HG02759 (cell line): ENCODE data around the gene GZMB.
A peak's percentile ranks its signal among the peaks of the same experiment; 100 is the strongest.
"Not testable (repeated sequence)": the region's sequence is repeated elsewhere in the genome, so short reads cannot be mapped to it uniquely, and the experiment has no call there.

Experiments used
- ATAC-seq: cut with Tn5 transposase; IDR thresholded peaks from one replicate; pipeline ENCODE4 v1.9.1; 2021; ENCODE audit warnings: mild to moderate bottlenecking, moderate library complexity; ENCODE audit not compliant: unreplicated experiment

The GZMB gene

DNA sequence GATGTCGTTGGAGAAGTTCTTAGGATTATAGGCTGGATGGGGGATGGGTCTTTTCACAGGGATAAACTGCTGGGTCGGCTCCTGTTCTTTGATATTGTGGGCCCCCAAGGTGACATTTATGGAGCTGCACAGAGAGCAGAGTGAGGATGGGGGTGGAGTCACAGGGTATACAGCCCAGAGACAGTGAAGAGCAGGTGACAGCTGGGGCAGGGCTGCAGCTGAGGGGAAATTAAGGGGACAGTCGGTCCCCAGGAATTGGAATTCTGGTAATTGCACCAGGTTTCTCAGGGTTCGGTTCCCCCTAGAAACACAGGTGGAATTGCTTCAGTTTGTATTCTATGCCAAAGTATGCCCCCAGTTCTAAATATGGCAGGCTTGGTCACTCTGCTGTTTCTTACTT is 1.7 kb downstream of the GZMB start:
- ATAC-seq: no peak

DNA sequence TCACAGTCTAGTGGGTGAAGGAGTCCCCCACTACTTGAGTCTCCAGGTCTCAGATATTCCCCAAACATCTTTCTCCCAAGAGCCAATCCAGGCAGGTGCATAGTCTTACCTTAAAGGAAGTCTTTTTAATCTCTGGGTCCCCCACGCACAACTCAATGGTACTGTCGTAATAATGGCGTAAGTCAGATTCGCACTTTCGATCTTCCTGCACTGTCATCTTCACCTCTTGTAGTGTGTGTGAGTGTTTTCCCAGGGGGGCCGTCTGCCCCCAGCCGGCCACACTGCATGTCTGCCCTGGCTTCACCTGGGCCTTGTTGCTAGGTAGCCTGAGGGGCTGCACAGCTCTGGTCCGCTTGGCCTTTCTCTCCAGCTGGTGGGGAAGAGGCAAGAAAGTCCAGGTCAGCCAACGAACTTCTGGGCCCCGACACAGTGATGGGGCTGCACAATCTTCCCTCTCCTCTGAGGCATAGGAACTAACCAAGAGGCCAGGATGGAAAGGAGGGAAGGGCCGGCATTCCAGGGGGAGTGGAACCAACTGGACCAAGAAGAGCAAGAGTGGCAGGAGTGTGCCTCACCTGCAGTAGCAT is 2.1 kb downstream of the GZMB start:
- ATAC-seq: no peak

DNA sequence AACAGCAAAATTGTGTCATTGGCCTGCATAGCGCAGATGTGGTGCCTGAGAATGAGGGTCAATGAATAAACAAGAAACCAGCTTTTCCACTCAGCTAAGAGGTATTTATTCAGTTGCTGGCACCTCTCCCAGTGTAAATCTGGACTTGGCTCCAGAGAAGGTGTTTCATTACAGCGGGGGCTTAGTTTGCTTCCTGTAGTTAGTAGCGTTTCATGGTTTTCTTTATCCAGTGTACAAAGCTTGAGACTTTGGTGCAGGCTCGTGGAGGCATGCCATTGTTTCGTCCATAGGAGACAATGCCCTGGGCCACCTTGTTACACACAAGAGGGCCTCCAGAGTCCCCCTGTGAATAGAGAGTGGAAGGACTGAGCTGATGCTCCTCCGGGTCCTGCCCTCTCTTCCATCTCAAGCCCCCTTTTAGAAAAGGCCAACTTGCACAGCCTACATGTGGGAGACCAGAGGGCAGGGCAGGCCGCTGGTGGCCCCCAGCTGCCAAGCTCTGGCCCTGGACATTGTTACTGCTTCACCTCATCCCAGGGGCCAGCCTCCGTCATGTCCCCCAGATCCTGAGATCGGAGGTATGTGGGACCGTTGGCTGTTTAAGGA is 3.0 kb downstream of the GZMB start:
- ATAC-seq: no peak

DNA sequence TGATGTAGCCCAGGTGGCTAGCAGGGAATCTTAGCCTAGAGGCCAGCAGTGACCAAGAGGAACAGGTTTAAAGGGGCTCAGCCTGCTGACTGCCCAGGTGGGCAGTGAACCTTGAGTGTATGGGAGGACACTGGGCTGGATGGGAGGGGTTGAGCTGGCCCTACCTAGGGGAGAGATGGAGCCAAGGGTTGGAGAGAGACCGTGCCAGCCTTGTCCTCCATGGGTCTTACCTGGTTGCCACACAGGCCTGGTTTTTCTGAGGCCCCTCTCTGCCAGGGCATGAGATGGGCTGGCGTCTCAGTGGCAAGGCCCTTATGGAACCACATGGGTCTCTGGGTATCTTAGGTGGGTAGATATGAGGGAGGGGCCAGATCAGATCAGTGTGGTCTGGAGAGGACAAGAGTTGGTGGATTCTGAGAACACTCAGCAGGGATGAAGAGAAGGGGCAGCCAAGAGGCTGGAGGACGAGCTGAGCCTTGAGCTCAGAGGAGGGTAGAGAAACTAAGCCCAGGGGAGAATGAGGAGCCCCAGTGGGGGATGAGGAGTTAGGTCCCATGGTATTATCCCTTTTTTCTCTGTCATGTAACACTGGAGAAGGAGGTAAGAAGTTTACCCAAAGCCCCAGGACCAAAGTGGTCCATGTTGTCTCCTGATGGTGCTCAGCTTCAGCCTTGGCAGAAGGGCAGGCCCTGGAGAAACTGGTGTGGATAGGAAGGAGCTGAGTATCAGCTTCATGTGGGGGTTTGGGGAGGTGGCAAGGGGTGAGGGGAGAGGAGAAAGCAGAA is 3.7 kb downstream of the GZMB start:
- no peak for ATAC-seq

DNA sequence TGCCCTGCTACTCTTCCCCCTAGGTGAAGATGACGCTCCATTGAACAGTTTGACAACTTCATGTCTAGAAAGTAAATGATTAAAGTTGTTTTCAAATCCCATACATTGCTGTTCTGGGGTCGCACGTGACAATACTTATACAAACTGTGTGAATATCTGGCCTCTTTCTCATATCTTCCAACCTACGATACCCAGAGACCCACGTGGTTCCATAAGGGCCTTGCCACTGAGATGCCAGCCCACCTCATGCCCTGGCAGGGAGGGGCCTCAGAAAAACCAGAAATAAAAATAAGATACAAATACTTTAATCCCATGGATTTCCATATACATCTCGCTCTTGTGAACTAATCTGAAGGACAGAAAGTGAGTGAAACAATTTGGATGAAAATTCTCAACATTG is 4.5 kb downstream of the GZMB start:
- no peak for ATAC-seq

DNA sequence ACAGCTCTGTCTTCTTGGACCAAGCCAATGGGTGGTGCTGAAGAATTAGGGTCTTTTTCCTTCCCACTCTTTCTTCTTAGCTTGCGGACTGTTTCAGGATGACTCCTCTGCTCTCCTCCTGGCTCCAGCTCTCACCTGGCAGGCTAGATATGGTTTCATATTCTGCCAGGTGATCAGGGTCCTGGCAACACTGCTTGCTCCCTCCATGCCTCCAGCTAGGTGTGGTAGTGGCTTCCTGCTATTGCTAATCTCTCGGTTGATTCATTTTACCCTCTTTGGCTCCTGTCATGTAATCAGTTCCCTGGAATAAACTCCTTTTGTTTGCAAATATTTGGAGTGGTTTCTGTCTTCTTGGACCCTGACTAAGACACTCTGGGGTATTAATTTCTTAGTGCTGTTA is 20.2 kb downstream of the GZMB start:
- ATAC-seq: no peak

DNA sequence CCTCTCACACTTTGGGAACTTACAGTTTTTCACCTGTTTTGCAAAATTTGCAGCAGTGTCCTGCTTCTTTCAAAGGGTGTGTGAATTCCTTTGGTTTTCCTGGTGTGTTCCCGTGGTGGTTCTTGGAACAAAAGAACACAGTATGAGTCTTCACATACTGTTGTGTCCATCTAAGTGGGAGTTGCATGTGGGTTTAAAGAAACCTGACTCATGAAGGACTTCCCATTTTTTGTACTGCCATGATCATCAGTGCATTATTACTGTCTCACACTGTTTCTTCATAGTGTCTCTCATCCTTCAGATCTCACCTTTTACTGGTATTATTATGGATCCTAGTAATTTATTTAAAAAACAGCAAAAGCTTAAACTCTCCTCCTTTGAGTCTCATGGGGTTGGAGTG is 20.7 kb downstream of the GZMB start:
- no peak for ATAC-seq

DNA sequence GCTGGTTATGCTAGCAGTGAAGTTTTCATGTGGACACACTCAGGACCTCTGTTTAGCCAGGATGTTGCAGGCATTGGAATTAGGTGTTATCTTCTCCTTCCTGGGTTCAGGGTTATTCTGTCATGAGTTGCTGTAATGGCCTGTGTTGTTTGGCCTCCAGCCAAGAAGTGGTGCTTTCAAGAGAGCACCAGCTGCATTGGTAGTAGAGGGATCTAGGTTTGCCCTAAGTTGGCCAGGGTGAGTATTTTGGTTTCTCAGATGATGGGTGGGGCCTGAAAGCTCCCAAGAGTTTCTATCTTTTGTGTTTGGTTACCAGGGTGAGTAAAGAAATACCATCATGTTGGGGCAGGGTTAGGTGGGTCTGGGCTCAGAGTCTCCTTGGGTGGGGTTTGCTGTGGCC is 21.8 kb downstream of the GZMB start:
- ATAC-seq: no peak

DNA sequence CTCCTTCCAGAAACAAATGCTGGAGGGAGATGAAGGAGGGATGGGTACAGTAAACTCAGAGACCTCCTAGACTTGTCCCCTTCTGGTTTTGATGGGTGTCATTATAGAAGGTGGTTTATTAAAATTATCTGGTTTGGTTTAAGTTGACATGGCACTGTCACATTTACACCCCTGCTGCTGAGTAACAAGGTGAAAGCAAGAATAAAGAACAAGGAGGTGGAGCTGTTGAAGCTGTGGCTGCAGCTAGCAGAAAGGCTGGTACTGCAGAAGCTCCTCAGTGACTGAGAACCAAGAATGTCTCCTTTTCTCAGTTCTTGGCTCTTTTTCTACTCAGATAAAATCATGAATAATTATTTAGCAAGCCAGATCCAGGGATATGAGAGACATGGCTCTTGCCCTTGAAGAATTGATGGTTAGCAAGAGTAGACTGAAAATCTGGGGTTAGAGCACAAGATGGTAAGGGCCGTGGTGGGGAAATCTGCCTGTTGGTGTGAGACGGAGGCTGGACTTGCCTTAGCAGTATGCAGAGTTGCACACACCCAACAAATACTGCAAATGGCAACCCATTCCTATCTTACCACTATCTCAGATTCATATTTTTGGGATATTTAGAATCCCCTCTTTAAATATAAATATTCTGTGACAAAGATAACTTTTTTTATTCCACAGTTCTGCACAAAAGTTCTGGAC is 24.2 kb downstream of the GZMB start, which contains the start of gene GZMH:
Gene GZMH, minus strand, starts transcription at position 31 of the 690 bp plus-strand sequence. CDS start 72 bp downstream, outside the sequence.
- no peak for ATAC-seq

DNA sequence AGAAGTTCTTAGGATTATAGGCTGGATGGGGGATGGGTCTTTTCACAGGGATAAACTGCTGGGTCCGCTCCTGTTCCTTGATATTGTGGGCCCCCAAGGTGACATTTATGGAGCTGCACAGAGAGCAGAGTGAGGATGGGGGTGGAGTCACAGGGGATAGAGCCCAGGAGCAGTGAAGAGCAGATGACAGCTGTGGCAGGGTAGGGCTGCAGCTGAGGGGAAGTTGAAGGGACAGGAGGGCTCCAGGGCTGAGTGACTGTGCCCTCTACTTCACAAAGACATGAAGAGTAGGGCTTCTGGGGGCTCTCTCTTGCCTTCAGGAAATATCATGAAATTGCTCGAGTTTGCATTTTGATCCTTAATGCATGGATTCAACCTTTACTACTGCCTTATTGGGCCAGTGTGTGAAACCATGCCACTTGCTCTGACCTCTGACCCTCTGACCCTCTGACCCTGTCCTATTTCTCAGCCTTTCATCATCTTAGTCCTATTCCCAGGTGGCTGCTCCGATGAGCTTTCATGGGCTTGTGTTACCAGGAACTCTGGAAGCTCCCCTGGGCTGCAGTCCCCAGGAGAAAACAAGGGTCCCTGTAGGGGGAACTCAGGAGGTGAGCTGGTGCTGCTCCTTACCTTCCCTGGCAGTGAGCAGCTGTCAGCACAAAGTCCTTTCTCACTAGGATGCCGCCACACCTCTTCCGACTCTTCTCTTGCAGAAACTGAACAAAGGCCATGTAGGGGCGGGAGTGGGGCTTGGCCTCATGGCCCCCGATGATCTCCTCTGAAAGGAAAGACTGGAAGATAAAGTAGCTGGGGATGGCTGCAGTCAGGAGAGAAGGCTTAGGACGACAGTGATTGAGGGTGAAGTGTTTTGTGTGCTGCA is 26.1 kb downstream of the GZMB start:
- no peak for ATAC-seq

DNA sequence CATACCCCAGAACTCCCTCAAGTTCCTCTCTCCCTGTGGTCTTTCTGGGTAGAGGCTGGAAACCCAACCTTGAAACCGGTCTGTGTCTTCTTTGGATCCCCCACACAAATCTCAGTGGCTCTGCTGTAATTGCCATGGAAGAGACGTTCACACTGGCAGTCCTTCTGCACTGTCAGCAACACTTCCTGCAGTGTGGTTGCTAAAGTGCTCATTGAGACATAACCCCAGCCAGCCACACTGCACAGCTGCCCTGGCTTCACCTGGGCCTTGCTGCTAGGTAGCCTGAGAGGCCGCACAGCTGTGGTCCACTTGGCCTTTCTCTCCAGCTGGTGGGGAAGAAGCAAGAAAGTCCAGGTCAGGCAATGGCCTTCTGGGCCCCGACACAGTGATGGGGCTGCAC is 26.9 kb downstream of the GZMB start:
- ATAC-seq: no peak

DNA sequence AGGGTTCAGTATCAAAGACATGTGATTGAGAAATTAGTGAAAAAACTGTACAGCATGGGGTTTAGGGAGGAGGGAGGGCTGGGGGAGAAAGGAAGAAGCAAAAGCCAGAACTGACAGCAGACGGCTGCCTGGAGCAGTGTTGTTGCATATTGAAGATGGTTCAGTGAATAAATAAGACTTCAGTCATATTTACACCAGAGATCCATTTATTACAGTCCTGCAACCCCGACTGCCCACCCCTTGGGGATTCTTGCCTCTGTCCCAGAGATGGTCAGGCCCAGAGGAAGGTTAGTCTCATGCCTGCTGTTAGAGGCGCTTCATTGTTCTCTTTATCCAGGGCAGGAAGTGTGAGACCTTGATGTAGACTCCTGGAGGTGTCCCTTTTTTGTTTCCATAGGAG is 27.7 kb downstream of the GZMB start:
- no peak for ATAC-seq

DNA sequence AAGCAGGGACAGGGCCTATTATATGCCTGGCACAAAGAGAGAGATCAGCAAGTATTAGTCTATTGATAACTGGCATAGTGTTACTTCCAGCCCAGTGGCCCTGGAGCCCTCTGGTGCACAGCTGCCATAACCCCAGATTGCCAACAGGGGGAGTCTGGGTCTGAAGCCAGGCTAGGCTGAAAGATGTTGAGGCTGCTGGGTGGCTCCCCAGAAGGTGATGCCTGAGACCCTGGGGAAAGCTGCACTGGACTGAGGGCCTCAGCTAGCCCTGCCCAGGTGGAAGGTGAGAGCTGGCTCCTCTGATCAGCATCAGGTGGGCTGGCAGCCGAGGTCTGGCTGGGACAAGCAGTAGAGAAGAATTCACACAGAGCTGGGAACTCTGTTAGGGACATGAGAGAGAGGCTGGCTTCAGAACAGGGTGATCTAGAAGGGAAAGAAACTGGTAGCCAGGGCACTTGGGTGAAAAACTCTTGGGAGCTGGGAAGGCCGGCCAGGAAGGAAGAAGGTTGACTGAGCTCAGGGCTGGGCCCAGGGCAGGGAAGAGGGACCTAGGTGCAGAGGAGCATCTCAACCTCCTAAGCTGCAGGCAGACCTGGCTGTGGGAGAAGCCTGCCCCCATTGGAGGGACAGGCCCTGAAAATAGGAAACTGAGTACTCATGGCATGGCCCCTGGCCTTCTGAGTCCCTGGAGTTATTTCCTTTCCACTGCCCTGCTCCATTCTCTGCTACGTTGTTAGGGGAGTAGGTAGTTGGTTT is 28.4 kb downstream of the GZMB start:
- peak; percentile 93 for ATAC-seq

DNA sequence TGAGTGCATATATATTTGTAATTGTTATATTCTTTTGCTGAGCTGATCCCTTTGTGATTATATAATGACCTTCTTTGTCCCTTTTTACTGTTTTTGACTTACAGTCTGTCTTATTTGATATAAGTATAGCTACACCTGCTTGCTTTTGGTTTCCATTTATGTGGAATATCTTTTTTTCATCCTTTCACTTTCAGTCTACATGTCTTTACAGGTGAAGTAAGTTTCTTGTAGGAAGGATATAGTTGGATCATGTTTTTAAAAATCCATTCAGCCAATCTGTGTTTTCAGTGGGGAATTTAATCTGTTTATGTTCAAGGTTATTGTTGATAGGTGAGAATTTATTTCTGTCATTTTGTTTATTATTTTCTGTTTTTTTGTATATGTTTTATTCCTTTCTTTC is 36.6 kb downstream of the GZMB start:
- ATAC-seq: no peak

DNA sequence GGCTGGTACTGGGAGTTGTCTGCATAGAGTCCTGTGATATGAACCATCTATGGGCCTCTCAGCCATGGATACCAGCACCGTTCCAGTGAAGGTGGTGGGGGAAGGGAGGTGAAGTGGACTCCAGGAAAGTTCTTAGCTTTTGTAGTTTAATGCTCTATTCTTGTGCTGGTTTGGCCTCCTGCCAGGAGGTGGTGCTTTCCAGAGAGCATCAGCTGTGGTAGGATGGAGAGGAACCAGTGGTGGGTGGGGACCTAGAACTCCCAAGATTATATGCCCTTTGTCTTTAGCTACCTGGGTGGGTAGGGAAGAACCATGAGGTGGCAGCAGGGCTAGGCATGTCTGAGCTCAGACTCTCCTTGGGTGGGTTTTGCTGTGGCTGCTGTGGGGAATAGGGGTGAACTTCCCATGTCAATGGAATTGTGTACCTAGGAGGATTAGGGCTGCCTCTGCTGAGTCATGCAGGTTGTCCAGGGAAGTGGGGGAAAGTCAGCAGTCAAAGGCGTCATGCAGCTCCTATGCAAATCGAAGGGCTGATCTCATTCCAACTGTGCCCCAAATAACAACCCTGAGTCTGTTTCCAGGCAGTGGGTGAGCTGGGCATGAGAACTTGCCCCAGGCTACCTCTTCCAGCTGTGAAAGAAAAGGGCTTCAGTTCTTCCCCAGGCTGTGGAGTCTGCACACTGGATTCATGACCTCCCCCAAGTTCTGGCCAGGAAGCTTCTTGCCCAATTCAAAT is 38.7 kb downstream of the GZMB start:
- ATAC-seq: no peak

DNA sequence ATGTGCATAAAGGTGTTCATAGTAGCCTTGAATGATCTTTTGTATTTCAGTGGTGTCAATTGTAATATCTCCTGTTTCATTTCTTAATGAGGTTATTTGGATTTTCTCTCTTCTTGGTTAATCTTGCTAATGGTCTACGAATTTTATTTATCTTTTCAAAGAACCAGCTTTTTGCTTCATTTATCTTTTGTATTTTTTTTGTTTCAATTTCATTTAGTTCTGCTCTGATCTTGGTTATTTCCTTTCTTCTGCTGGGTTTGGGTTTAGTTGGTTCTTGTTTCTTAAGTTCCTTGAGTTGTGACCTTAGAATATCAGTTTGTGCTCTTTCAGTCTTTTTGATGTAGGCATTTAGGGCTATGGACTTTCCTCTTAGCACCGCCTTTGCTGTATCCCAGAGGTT is 43.0 kb downstream of the GZMB start:
- not testable (repeated sequence) for ATAC-seq

DNA sequence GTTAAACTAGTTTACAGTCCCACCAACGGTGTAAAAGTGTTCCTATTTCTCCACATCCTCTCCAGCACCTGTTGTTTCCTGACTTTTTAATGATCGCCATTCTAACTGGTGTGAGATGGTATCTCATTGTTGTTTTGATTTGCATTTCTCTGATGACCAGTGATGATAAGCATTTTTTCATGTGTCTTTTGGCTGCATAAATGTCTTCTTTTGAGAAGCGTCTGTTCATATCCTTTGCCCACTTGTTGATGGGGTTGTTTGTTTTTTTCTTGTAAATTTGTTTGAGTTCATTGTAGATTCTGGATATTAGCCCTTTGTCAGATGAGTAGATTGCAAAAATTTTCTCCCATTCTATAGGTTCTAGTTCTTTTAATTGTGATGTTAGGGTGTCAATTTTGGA is 49.6 kb downstream of the GZMB start:
- ATAC-seq: not testable (repeated sequence)
